Neural cell (in vitro differentiated cells): ENCODE data around the gene YTHDC2. TPM values are rescaled to one million over a fixed set of nuclear protein-coding genes. Genes with fewer than 3 reads are reported as not detected.

ENCODE experiments used
- H2AFZ ChIP-seq: fragments of 200-600, 300-800 bp; sonication (generic), shearing (Covaris generic); 2 replicates; pipeline ENCODE4 v1.6.0; 2014; ENCODE audit warnings: low read depth, mild to moderate bottlenecking, antibody characterized with exemption, low read length, moderate library complexity
- H3F3A ChIP-seq: fragments of 200-600 bp; shearing (Covaris generic); 2 replicates; pipeline ENCODE4 v1.6.1; 2016; ENCODE audit warnings: mild to moderate bottlenecking, moderate library complexity, mixed read lengths, antibody characterized with exemption, low read length; ENCODE audit not compliant: insufficient read depth, poor library complexity, severe bottlenecking
- H3K27ac ChIP-seq: fragments of 200-600, 300-800 bp; sonication (generic), shearing (Covaris generic); 2 replicates; pipeline ENCODE4 v1.5.1; 2014; ENCODE audit warnings: mild to moderate bottlenecking, low read length, moderate library complexity
- H3K27me3 ChIP-seq: fragments of 300-800, 200-600 bp; sonication (generic), shearing (Covaris generic); 2 replicates; pipeline ENCODE4 v1.6.0; 2014; ENCODE audit warnings: mild to moderate bottlenecking, low read depth, low read length, moderate library complexity; ENCODE audit not compliant: insufficient read depth
- H3K36me3 ChIP-seq: fragments of 300-800, 200-600 bp; sonication (generic), shearing (Covaris generic); 2 replicates; pipeline ENCODE4 v1.5.1; 2014; ENCODE audit warnings: mild to moderate bottlenecking, antibody characterized with exemption, low read length, moderate library complexity; ENCODE audit not compliant: insufficient read depth
- H3K4me2 ChIP-seq: fragments of 300-800, 200-600 bp; sonication (generic), shearing (Covaris generic); 2 replicates; pipeline ENCODE4 v1.6.0; 2014; ENCODE audit warnings: mild to moderate bottlenecking, low read length
- H3K4me3 ChIP-seq: fragments of 300-800, 200-600 bp; sonication (generic), shearing (Covaris generic); 2 replicates; pipeline ENCODE4 v1.5.1; 2014; ENCODE audit warnings: mild to moderate bottlenecking, low read length, moderate library complexity
- H3K79me2 ChIP-seq: fragments of 200-600 bp; shearing (Covaris generic); replicated peaks from 2 replicates; pipeline ENCODE4 v1.6.0; 2014; ENCODE audit warnings: mild to moderate bottlenecking, low read length, moderate library complexity; ENCODE audit not compliant: insufficient read depth
- H3K9ac ChIP-seq: fragments of 300-800, 200-600 bp; sonication (generic), shearing (Covaris generic); 2 replicates; pipeline ENCODE4 v1.6.1; 2016; ENCODE audit warnings: mild to moderate bottlenecking, low read length, mixed read lengths
- H3K9me2 ChIP-seq: fragments of 200-600 bp; shearing (Covaris generic); 2 replicates; pipeline ENCODE4 v1.6.1; 2016; ENCODE audit warnings: mild to moderate bottlenecking, low read length, mixed read lengths; ENCODE audit not compliant: insufficient read depth
- H3K9me3 ChIP-seq: fragments of 200-600, 300-800 bp; sonication (generic), shearing (Covaris generic); 2 replicates; pipeline ENCODE4 v1.6.1; 2016; ENCODE audit warnings: mild to moderate bottlenecking, mixed run types, low read length, moderate library complexity, mixed read lengths
- H4K20me1 ChIP-seq: fragments of 200-600 bp; shearing (Covaris generic); 2 replicates; pipeline ENCODE4 v1.6.1; 2016; ENCODE audit warnings: mild to moderate bottlenecking, mixed run types; ENCODE audit not compliant: insufficient read depth
- CTCF ChIP-seq: fragments of 450-650 bp; IDR thresholded peaks from 2 replicates; pipeline ENCODE4 v1.5.1; 2014; ENCODE audit warnings: antibody characterized with exemption, mild to moderate bottlenecking, moderate library complexity; ENCODE audit not compliant: poor library complexity, severe bottlenecking
- EP300 ChIP-seq: fragments of 450-650 bp; conservative IDR thresholded peaks from 2 replicates; pipeline ENCODE4 v1.6.1; 2014; ENCODE audit warnings: antibody characterized with exemption, mild to moderate bottlenecking, moderate library complexity; ENCODE audit not compliant: poor library complexity, severe bottlenecking
- EZH2 ChIP-seq: fragments of 200-600, 300-800 bp; shearing (Covaris generic), sonication (generic); IDR thresholded peaks from 2 replicates; pipeline ENCODE4 v1.6.1; 2014; ENCODE audit warnings: antibody characterized with exemption, low read length, borderline replicate concordance, mild to moderate bottlenecking; ENCODE audit not compliant: insufficient read depth, poor library complexity, severe bottlenecking
- MXI1 ChIP-seq: fragments of 450-650 bp; conservative IDR thresholded peaks from 2 replicates; pipeline ENCODE4 v1.6.1; 2014; ENCODE audit warnings: antibody characterized with exemption, mild to moderate bottlenecking; ENCODE audit not compliant: poor library complexity, severe bottlenecking
- POLR2AphosphoS5 ChIP-seq: IDR thresholded peaks from 2 replicates; pipeline ENCODE4 v1.6.1; 2012
- RAD21 ChIP-seq: fragments of 450-650 bp; conservative IDR thresholded peaks from 2 replicates; pipeline ENCODE4 v1.6.1; 2014; ENCODE audit warnings: antibody characterized with exemption, mild to moderate bottlenecking, moderate library complexity
- REST ChIP-seq: IDR thresholded peaks from 2 replicates; pipeline ENCODE4 v1.6.1; 2012; ENCODE audit warnings: borderline replicate concordance
- SMC3 ChIP-seq: fragments of 450-650 bp; conservative IDR thresholded peaks from 2 replicates; pipeline ENCODE4 v1.6.1; 2014; ENCODE audit warnings: antibody characterized with exemption, mild to moderate bottlenecking, moderate library complexity; ENCODE audit not compliant: poor library complexity
- TAF1 ChIP-seq: IDR thresholded peaks from 2 replicates; pipeline ENCODE4 v1.6.1; 2012; ENCODE audit warnings: low read depth
- polyA plus RNA-seq: library from polyadenylated mRNA; depleted of rRNA; stranded (reverse); fragments of >200 nt; gene quantifications from 2 replicates; pipeline ENCODE4 v1.2.3, GENCODE V29; 2014

Gene YTHDC2
- polyA plus RNA-seq, 1 donor from 2014 or later, result 43.7 TPM

- Histone ChIP-seq H2AFZ (peak overlapping the region; percentile 68), H3K27ac (no peak overlapping the region), H3K9ac (no peak overlapping the region)
These were observed 26.1 kb upstream of the YTHDC2 start for GRCh38 chr5:113487416-113487780.

More at GRCh38 chr5:113487416-113487780, 26.1 kb upstream of the YTHDC2 start:
- Histone ChIP-seq H3K79me2 (no peaks in the 10 kb centered on the region), H3K4me2 (peak overlapping the region; percentile 73), H3K9me2 (no peaks in the 10 kb centered on the region), H3K4me3 (peak overlapping the region; percentile 90), H3K27me3 (peaks cover 12% of the 10 kb centered on the region), H3K9me3 (no peaks in the 10 kb centered on the region), H4K20me1 (no peaks in the 10 kb centered on the region), H3K36me3 (no peaks in the 10 kb centered on the region), H3F3A (no peaks in the 10 kb centered on the region)
- no peak for TF ChIP-seq CTCF
- TF ChIP-seq TAF1, result no peak
- TF ChIP-seq EP300, result no peak
- no peak for TF ChIP-seq POLR2AphosphoS5
- no peak for TF ChIP-seq EZH2
- no peak for TF ChIP-seq REST
- no peak for TF ChIP-seq SMC3
- TF ChIP-seq MXI1, result no peak
- TF ChIP-seq RAD21, result no peak
